RPMI8226 (cell line): Measurements from ENCODE around the gene ZFP1.
"Not testable (repeated sequence)": the region's sequence is repeated elsewhere in the genome, so short reads cannot be mapped to it uniquely, and the experiment has no call there.

Experiments
- DNase-seq: peaks from one replicate; pipeline ENCODE4 v3.0.0-alpha.2; 2015

The ZFP1 gene

DNA sequence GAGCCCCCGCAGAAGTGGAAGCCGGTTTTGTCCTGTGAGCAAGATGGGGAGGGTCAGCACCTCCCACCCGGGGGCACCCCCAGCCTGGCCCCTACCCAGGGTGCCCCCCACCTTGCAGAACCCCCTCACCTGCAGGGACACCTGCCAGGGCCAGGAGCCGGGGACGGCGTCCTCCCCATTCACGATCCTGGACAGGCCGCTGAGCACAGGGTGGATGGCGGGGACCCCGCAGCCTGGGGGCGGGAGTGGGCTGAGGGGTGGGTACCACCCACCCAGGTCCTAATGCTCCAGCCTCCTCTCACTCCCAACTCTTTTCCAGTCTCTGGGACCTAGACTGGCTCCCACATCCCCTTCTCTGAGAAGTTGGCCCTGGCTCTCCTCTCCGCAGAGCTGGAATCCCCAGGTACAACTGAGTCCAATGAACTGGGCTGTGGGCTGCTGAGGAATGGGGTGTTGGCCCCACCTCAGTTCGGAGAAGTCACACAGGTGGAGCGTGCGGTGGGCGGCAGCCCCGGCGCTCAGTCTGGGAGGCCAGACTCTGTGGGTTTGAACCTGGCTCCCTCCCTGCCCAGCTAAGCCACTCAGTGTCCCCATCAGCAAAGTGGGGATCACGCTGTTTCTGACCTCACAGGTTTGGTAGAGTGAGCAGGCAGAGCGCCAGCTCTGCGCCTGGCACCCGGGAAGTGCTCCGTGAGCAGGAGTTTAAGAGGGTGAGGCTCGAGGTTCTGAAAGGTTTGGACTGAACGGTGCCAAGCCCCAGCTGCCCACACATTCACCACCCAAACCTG is 57.8 kb downstream of the ZFP1 start:
- DNase-seq: peak; percentile 23

DNA sequence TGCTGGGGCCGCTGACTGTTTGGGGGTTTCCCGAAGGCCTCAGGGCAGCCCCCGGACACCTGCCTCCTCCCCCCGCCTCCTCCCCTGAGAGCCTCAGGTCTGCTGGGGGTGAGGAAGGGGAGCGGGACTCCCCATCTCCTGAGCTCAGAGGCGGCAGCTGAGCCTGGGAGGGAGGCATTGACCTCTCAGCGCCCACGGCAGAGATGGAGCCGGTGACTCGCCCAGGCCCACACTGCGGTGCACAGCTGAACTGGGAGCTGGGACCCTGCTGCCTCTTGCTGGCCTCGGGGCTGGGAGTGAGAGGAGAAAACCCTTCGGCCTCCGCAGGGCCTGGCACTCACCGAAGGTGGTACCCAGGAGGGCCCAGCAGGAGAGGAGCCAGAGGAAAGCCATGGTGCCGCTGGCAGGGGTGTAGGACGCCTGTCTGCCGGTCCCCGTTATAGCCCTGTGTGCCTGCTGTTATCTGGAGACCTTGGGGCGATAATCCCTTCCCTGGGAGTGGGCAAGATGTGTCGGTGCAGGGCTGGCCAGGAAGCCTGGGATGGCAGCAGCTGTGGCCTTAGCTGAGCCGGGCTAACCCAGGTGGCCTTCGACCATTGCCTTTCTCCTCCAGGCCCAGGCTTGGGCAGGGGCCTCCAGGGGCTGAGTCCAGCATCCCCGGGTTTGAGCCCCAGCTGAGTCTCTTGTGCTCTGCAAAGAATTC is 58.6 kb downstream of the ZFP1 start, which contains the start of gene CTRB2:
TSS of gene CTRB2 (minus strand) at position 413 of the 703 bp plus-strand sequence. CDS start at position 393, 20 bp downstream.
- DNase-seq: no peak

DNA sequence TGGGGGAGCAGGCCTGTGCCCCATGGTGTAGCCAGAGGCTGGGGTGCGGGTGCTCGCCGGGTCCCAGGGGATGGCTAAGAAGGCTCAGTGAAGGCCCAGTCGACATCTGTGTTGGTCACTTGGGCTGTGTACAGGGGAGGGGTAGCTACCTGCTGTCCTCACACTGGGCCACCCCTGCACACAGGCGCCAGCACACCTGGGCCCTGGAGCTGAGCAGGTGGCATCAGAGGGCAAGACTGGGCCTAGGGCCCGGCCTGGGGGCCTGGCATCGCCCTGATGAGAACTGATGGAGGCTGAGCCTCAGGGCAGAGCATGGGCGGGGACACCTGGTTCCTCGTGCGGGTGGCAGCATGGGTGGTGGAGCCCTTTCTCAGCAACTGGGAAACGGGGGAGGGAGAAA is 59.5 kb downstream of the ZFP1 start:
- DNase-seq: peak; percentile 74

DNA sequence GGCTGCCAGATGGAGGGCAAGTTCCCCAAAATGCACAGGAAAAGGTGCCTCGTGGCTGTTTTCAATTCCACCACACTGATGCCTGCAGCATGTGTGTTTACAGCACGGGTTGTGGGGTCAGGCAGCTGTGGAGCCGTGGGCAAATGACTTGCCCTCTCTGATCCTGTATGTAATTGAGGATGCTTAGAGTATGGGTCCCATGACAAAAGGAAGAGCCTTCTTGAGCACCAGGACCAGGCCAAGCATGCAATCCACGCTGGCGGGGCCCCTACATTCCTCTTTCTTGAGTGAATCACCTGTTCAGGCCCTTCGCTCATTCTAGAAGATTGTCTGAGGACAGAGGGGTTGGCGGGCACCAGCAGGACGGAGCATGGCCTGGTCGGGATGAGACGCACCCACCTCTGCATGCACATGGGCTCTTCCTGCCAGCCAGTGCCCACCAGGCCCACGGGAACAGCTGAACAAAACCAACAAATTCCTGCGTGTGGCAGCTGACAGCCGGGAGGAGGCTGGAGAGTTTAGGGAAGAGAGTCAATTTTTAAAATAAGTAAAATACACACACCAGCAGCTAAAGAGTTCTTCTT is 60.0 kb downstream of the ZFP1 start:
- DNase-seq: no peak

DNA sequence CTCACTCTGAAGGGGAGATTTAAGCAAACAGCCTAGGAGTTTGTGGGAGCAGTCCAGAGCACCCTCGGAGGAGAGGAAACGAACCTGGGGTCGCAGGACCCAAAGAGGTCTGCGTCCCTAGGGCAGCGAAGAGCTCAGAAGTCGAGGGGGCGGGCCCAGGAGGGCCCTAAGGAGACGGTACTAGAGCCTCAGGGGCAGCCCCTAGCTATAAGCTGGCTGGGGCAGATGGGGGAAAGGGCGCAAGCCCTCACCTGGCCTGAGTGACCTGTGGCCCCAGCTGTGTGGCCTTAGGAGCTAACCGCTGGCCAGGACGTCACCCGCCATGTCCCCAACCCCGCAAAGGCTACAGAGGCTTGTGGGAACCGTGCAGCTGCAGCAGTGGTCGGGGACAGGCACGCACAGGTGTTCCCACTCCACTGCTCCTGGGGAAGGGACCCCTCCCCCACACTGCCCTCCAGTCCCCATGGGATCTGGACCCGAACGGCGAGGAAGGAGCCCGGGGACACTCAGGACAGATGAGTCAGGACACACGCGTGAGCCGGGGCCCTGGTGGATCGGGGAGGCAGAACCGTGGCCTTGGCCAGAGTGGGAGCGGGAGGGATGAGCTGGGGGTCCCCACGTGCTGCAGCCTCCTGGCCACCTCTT is 60.7 kb downstream of the ZFP1 start:
- no peak for DNase-seq

DNA sequence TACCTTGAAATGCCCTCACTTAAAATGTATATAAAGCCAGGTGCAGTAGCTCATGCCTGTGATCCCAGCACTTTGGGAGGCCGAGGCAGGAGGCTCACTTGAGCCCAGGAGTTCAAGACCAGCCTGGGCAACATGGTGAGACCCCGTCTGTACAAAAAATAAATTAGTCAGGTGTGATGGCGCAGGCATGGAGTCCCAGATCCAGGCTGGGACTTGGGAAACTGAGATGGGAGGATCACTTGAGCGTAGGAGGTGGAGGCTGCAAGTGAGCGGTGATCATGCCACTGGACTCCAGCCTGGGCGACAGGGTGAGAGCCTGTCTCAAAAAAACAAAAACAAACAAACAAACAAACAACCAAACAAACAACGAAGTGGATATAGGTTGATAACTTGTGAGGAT is 61.2 kb downstream of the ZFP1 start:
- DNase-seq: not testable (repeated sequence)

DNA sequence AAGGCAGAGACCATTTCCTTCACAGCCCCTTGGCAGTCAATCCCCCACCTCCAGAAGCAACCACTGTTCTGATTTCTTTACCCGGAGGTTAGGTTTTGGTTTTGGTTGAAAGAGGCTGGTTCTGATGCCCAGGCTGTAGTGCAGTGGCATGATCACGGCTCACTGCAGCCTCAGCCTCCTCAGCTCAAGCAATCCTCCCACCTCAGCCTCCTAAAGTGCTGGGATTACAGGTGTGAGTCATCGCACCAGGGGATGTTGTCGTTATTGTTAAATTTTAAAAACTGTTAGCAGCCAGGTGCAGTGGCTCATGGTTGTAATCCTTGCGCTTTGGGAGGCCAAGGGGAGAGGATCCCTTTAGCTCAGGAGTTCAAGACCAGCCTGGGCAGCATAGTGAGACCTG is 61.6 kb downstream of the ZFP1 start:
- no peak for DNase-seq

DNA sequence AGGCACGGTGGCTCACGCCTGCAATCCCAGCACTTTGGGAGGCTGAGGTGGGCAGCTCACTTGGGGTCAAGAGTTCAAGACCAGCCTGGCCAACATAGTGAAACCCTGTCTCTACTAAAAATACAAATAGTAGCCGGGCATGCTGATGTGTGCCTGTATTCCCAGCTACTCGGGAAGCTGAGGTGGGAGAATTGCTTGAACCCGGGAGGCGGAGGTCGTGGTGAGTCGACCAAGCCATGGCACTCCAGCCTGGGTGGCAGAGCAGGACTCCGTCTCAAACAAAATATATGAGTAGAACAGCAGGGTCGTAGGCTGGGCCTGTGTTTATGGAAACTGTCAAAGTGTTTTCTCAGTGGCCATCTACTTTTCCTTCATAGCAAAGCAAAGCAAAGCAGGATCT is 63.0 kb downstream of the ZFP1 start:
- not testable (repeated sequence) for DNase-seq

DNA sequence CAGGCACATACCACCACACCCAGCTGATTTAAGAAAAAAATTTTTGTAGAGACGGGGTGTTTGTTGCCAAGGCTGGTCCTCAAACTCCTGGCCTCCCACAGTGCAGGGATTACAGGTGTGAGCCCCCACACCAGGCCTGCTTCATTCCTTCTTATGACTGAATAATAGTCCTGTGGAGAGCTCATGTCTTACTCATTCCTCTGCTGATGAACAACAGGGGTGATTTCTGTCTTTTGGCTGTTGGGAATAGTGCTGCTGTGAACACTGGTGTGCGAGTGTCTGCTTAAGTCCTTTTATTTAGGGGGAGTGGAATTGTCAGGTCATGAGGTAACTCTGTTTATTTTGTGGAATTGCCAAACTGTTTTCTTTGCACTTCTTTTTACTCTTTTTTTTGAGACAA is 67.8 kb downstream of the ZFP1 start:
- DNase-seq: no peak

DNA sequence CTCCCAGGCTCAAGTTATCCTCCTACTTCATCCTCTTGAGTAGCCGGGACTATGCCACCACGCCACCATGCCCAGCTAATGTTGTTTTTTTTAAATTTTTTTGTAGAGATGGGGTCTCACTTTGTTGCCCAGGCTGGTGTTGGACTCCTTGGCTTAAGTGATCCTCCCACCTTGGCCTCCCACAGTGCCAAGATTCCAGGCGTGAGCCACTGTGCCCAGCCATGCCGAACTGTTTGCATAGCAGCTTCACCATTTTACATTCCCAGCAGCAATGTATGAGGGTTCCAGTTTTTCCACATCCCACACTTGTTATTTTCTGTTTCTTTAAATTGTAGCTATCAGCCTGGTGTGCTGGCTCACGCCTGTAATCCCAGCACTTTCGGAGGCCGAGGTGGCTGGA is 68.3 kb downstream of the ZFP1 start:
- DNase-seq: no peak

DNA sequence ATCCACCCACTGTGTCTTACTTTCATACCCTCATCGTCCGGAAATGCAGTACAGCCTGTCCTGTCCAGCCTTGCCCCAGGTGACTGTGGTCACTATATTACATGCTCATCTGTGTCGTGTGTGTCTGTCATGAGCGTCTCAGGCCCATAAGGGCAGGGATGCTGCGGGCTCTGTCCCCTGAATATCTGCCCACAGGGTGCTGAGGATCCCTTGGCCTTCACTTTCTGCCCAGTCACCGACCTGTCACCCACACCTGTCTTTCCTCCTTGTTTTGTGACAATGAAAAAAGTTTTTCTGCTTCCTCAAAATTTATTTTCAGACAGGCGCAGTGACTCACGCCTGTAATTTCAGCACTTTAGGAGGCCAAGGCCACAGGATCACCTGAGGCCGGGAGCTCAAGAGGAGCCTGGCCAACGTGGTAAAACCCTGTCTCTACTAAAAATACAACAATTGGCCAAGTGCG is 69.1 kb downstream of the ZFP1 start:
- no peak for DNase-seq

DNA sequence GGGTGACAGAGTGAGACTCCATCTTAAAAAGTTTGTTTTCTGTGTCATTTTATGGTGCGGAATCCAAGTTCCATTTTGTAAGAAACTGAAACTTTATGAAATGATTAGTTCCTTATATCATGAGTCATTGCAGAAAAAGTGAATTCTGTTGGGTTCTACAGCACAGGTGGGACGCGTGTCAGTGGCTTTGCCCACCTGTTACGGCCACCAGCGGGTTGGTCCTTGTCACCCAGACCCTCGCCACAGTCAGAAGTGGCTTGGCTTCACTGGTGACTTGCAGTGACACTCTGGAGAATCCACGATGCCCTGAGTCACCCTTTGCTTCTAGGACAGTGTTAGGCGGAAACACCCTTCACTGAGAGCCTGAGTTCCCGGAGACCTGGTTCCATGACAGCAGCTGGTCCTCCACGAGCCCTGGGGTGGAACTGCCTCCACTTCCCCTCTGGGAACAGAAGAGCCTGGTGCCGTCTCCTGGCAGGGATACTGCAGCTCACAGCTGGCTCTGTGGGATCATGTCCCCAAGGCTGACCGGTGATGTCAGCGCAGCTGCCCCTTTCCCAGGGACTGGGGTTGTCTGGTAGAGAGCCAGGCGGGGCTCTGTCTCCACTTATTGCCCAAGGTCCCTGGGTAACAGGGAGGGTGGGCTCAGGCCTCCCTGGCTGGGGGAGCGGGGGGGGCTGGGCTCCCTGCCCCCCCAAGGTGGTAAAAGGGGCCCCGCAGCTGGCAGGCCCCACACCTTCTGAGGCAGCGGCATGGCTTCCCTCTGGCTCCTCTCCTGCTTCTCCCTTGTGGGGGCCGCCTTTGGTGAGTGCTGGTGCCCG is 70.1 kb downstream of the ZFP1 start, which contains the start of gene CTRB1:
TSS of gene CTRB1 (plus strand) at position 733 of the 821 bp plus-strand sequence. CDS start at position 753, 20 bp downstream.
- DNase-seq: no peak

DNA sequence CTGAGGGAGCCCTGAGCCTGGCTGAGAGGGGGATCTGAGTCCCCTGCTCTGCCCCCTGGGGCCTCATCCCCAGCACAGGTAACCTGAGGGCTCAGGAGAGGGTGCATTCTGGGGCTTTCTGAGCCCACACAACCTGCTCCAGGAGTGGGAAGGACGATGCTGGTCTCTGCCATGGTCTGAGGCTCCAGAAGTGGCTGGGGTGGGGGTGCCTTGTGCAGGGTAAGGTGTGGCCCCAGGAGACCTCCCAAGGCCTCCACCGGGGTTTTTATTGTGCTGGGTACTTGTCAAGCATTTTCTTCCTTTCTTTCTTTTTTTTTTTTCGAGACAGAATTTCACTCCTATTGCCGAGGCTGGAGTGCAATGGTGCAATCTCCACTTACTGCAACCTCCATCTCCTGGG is 70.8 kb downstream of the ZFP1 start:
- no peak for DNase-seq

DNA sequence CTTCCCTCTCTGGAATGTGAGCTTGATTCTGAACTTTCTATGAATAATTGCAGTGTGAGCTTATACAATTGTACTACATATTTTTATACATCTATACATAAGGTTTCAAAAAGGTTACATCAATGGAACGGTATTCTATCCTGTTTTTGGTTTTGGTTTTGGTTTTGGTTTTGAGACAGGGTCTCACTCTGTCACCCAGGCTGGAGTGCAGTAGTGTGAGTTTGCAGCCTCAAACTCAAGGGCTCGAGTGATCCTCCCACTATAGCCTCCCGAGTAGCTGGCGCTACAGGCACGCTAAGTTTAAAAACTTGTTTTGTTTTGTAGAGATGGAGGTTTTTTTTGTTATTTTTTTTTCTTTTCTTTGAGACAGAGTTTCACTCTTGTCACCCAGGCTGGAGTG is 71.5 kb downstream of the ZFP1 start:
- peak; percentile 56 for DNase-seq
